Measurements from ENCODE around the gene ACTR1B. TPM values are rescaled to one million over a fixed set of nuclear protein-coding genes. Genes with fewer than 3 reads are reported as not detected.

Gene ACTR1B
- total RNA-seq, 4 donors from 2014 or later, result 33.2 to 91.2 (median 69.3) TPM

DNA sequence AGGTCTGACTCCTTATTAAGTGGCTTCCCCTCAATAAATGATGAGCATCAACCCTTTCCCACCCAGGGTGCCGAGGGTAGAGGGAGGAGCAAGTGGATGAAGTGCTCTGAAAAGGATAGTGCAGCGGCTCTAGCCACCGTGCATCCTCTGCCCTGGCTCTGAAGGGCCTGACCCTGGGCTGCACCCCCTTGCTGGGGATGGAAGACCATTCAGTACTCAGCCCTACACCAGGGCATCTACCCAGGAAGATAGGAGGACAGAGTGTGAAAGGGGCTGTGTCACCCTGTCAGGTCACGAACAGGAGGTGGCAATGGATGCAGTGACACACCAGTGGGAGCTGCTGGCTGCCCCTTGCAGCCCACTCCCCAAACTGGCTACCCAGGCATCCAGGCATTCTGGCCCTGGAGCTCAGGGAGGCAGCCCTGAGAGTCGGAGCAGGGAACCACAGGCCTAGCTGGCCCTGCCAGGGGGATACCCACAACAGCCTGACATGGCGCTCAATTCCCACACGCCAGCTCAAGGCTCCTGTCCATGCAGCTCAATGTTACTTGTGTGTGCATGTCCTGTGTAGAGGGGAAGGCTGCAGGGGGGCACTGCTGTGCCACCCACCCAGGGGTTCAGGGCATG, 7.6 kb downstream of the ACTR1B start:
- H3K4me3 ChIP-seq, result no peak overlapping the region
- no peaks in the 10 kb centered on the region for H3K36me3 ChIP-seq
- H3K9me3 ChIP-seq, result peaks cover 0 to 7% of the 10 kb centered on the region in 2 donors
- no peak overlapping the region for H3K27ac ChIP-seq
- DNase-seq, result no peak
- no peaks in the 10 kb centered on the region for H3K27me3 ChIP-seq
- intact Hi-C loops (cut with DNase I; ENCODE audit: low total_unique reads), result no loop called here
- peaks cover 0 to 6% of the 10 kb centered on the region in 2 donors for H3K4me1 ChIP-seq
- no peak for TF ChIP-seq POLR2A (IDR thresholded peaks at IDR 0.05)
- TF ChIP-seq, protein P1, sequence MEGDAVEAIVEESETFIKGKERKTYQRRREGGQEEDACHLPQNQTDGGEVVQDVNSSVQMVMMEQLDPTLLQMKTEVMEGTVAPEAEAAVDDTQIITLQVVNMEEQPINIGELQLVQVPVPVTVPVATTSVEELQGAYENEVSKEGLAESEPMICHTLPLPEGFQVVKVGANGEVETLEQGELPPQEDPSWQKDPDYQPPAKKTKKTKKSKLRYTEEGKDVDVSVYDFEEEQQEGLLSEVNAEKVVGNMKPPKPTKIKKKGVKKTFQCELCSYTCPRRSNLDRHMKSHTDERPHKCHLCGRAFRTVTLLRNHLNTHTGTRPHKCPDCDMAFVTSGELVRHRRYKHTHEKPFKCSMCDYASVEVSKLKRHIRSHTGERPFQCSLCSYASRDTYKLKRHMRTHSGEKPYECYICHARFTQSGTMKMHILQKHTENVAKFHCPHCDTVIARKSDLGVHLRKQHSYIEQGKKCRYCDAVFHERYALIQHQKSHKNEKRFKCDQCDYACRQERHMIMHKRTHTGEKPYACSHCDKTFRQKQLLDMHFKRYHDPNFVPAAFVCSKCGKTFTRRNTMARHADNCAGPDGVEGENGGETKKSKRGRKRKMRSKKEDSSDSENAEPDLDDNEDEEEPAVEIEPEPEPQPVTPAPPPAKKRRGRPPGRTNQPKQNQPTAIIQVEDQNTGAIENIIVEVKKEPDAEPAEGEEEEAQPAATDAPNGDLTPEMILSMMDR (IDR thresholded peaks at IDR 0.05), result no peak

DNA sequence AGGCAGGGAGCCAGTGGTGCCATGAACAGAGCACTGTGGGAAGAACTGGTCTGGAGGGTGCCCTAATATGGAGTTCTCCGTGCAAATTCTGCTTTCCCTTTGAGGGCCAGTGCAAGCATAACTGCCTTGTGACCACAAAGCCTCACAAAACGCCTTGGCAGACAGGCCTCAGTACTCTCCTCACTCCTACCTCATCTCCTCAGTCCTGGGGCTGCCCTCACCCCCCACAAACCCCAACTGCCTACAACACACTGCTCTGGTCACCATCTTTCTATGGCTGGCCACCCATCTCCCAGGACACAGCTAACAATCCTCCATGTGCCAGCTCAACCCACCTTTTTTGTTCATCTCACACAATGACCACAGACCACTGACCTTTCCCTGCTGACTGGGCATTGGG, 9.1 kb downstream of the ACTR1B start:
- intact Hi-C loops (cut with DNase I; ENCODE audit: low total_unique reads), result no loop called here
- Histone ChIP-seq H3K27ac (no peak overlapping the region), H3K4me3 (no peak overlapping the region), H3K36me3 (no peaks in the 10 kb centered on the region), H3K4me1 (no peaks in the 10 kb centered on the region), H3K27me3 (no peaks in the 10 kb centered on the region), H3K9me3 (peaks cover 0 to 7% of the 10 kb centered on the region in 2 donors)
- no peak for TF ChIP-seq POLR2A (IDR thresholded peaks at IDR 0.05)
- TF ChIP-seq, protein P1 (IDR thresholded peaks at IDR 0.05), result no peak
- no peak for DNase-seq

DNA sequence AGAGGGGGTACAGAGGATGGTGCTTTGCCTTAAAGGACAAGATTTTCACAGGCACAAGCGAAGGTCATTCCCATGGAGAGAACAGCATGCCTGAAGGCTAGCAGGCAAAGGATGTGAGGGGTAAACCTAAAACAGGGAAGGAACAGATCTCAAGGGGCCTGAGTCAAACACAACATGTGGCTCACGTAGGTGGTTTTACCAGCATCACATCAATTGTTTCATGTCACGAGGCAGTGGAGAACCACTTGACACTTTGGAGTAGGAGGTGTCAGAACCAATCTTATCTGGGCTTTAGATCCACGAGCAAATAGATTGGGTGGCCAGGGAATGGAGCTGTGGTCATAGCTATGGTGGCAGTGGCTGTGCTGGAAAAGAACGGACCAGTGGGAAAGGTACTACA, 9.5 kb downstream of the ACTR1B start:
- Histone ChIP-seq H3K4me1 (no peaks in the 10 kb centered on the region), H3K36me3 (no peaks in the 10 kb centered on the region), H3K4me3 (no peak overlapping the region), H3K27me3 (no peaks in the 10 kb centered on the region), H3K9me3 (peaks cover 0 to 7% of the 10 kb centered on the region in 2 donors), H3K27ac (no peak overlapping the region)
- TF ChIP-seq, protein P1 (IDR thresholded peaks at IDR 0.05), result no peak
- TF ChIP-seq POLR2A (IDR thresholded peaks at IDR 0.05), result no peak
- intact Hi-C loops (cut with DNase I; ENCODE audit: low total_unique reads), result no loop called here
- no peak for DNase-seq

DNA sequence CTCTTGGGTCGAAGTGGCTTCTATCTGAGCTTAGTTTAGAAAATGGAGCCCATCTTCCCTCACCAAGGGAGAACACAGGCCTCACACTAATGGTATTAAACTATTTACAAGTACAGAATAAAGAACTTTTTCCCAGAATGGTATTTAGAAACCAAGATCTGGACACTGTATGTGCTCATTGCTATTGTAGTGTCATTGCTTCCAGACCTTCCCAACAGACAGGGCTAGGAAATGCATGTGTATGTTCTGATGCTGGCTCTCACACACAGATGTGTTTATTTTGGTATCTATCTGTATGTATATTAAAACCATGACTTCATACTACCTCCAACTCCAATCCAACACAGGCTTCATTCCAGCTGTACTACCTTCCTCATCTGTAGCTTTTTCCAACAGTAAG, 10.0 kb downstream of the ACTR1B start:
- no peaks in the 10 kb centered on the region for H3K36me3 ChIP-seq
- DNase-seq, result no peak
- H3K4me1 ChIP-seq, result no peaks in the 10 kb centered on the region
- no peak for TF ChIP-seq POLR2A (IDR thresholded peaks at IDR 0.05)
- TF ChIP-seq, protein P1 (IDR thresholded peaks at IDR 0.05), result no peak
- intact Hi-C loops (cut with DNase I; ENCODE audit: low total_unique reads), result no loop called here
- no peak overlapping the region for H3K27ac ChIP-seq
- no peaks in the 10 kb centered on the region for H3K27me3 ChIP-seq
- no peak overlapping the region for H3K4me3 ChIP-seq
- peaks cover 0 to 7% of the 10 kb centered on the region in 2 donors for H3K9me3 ChIP-seq

DNA sequence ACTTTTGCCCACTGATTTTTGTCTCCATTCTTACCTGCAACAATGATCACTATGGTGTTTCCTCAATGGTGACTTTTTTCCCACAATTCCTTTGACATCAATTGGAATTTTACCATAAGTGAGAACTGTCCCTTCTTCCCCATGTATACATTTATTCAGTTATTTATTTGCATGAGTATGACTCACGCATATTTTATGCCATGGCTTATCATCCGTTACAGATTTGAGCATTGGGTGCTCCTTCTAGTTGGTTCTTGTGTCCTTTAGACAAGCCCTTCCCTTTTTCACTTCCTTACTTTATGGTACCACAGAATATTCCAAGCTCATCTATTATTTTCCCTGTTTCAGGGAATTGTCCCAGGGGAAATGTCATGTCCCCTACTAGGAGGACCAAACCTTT, 10.4 kb downstream of the ACTR1B start:
- no peak for DNase-seq
- intact Hi-C loops (cut with DNase I; ENCODE audit: low total_unique reads), result no loop called here
- TF ChIP-seq, protein P1 (IDR thresholded peaks at IDR 0.05), result no peak
- no peak overlapping the region for H3K4me3 ChIP-seq
- peaks cover 0 to 7% of the 10 kb centered on the region in 2 donors for H3K9me3 ChIP-seq
- no peak overlapping the region for H3K27ac ChIP-seq
- H3K36me3 ChIP-seq, result no peaks in the 10 kb centered on the region
- no peaks in the 10 kb centered on the region for H3K4me1 ChIP-seq
- no peaks in the 10 kb centered on the region for H3K27me3 ChIP-seq
